Erythroblast (primary cell): ENCODE measurements around the gene ERMN.
"Not testable (repeated sequence)": the region's sequence is repeated elsewhere in the genome, so short reads cannot be mapped to it uniquely, and the experiment has no call there.

Experiments
- DNase-seq, 2 experiments: peaks; one replicate each; lab custom pipeline; 2025; lab: John Stamatoyannopoulos, UW
- GATA1 ChIP-seq: IDR thresholded peaks from 2 replicates; pipeline ENCODE4 v1.6.1; 2011; ENCODE audit warnings: low read depth, mild to moderate bottlenecking, control low read depth, low read length, moderate library complexity
- POLR2A ChIP-seq: IDR thresholded peaks from 2 replicates; pipeline ENCODE4 v1.6.1; 2011; ENCODE audit warnings: mild to moderate bottlenecking, low read length

Gene ERMN

DNA sequence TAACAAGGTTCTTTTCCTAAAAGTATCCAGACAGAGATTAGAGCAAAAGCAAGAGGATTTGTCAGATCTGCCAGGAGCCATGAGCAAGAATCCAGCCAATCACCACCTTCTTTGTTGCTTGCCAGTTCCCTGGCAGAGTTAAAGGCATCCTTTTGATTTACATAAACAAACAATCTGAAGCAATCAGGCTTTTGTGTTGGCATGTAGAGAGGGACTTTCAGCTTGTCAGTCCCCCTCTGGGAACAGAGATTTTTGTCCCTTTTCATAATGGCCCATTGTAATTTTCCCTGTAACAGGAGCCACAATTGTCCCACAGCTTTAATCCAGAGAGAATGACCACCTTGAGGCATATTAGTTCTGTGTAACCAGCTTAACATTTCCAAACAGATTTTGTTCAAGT is at the start of gene ERMN:
ERMN (minus strand) TSS at position 39 of the 400 bp plus-strand sequence. CDS start 182 bp downstream, outside the sequence.
- DNase-seq = peak in 1 of 2 experiments; percentile 36
- TF ChIP-seq POLR2A = no peak
- TF ChIP-seq GATA1 = no peak

- no peak for DNase-seq
- TF ChIP-seq GATA1 (no peak), POLR2A (no peak)
Observed at GRCh38 chr2:157375384-157375783, 49.8 kb upstream of the ERMN start.

DNA sequence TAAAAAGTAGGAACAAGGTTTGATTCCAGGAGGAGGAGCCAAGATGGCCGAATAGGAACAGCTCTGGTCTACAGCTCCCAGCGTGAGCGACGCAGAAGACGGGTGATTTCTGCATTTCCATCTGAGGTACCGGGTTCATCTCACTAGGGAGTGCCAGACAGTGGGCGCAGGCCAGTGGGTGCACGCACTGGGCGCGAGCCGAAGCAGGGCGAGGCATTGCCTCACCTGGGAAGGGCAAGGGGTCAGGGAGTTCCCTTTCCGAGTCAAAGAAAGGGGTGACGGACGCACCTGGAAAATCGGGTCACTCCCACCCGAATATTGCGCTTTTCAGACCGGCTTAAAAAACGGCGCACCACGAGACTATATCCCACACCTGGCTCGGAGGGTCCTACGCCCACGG is 42.9 kb upstream of the ERMN start:
- DNase-seq = not testable (repeated sequence)

- DNase-seq = no peak
- no peak for TF ChIP-seq POLR2A
- TF ChIP-seq GATA1 = no peak
Observed at GRCh38 chr2:157367704-157368103, 42.1 kb upstream of the ERMN start.

- DNase-seq = no peak
- TF ChIP-seq POLR2A (no peak), GATA1 (no peak)
Observed at GRCh38 chr2:157364257-157364974, 38.8 kb upstream of the ERMN start.

- TF ChIP-seq GATA1 = no peak
- TF ChIP-seq POLR2A = no peak
- DNase-seq = no peak
Observed at GRCh38 chr2:157363612-157364101, 38.0 kb upstream of the ERMN start.

GRCh38 chr2:157362627-157363026 is 37.0 kb upstream of the ERMN start:
- no peak for DNase-seq
- no peak for TF ChIP-seq POLR2A
- no peak for TF ChIP-seq GATA1

- TF ChIP-seq GATA1 (no peak), POLR2A (no peak)
- no peak for DNase-seq
Observed at GRCh38 chr2:157361526-157361925, 35.9 kb upstream of the ERMN start.

DNA sequence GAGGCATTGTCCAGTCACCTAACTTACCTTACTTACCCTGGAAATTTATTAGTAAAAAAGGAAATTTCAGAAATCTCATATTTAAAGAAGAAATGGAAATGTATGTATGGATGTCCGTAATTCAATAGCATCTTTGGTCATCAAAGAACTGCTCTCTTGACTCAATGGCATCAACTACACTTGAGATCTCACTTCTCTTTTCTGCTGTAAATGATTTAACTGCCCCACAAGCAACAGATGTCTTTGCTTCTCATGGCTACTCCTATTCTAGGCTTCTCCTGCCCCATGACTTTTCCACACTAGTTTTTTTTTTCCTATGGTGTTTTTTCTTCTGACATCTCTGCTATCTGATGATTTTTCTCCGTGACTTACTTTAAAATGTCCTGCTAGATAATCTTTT is 34.0 kb upstream of the ERMN start:
- TF ChIP-seq GATA1 (no peak), POLR2A (no peak)
- DNase-seq = no peak

DNA sequence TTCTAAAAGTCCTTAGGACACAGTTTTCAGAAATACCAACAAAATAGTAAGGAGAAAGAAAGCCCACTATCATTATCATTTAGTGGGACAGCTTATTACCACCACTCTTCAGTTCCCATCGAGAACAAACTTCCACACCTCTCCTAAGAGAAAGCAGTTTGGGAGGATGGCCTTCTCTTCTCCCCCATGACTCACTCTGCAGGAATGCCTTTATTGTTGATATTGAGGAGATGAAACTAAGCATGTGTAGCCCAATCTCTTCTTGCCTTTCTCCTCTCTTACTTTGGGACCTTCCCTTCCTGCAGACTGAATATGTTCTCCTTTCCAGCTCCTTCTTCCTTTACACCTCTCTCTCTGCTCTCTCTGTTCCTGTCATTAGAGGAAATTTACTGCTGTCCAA is 30.0 kb upstream of the ERMN start:
- TF ChIP-seq POLR2A (no peak), GATA1 (no peak)
- no peak for DNase-seq

DNA sequence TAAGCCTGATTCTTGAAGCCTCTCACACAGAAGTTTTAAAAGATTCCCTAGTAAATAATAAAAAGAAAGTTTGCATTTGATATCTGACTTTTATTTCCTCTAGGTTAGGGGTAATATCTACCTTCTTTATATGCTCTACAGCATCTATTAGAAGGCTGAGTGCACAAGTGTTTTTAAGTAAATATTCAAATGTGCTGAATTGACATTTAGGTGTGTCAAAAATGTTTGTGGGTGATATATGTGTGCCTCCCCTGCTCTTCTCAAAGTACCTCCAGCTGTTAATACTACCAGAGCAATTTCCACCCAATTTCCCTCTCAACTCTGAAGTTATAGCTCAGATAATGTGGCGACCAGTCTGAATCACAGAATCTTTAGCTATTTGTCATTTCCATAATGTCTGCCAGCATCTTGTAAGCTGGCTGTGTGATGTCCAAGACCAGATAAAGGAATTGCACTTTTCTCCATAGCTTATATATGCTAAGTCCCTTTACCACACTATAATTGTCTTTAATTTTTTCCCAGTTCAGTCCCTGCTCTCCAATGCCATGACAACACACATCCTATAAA is 24.4 kb upstream of the ERMN start:
- DNase-seq = no peak
- no peak for TF ChIP-seq POLR2A
- TF ChIP-seq GATA1 = no peak

GRCh38 chr2:157348291-157348921 is 22.8 kb upstream of the ERMN start:
- DNase-seq = no peak
- no peak for TF ChIP-seq POLR2A
- TF ChIP-seq GATA1 = no peak

GRCh38 chr2:157345647-157346389 is 20.2 kb upstream of the ERMN start:
- TF ChIP-seq GATA1 (no peak), POLR2A (no peak)
- DNase-seq = no peak

- not testable (repeated sequence) for DNase-seq
Observed at GRCh38 chr2:157341381-157341780, 15.8 kb upstream of the ERMN start.
